ENCODE data around the gene USE1.

GRCh38 chr19:17235971-17236777 lies 21.0 kb downstream of the USE1 start:
- TF ChIP-seq CTCF (IDR thresholded peaks at IDR 0.05) (no peak), POLR2A (IDR thresholded peaks at IDR 0.05) (no peak)
